Neural cell (in vitro differentiated cells): ENCODE results near the gene BIRC7. TPM values are rescaled to one million over a fixed set of nuclear protein-coding genes. Genes with fewer than 3 reads are reported as not detected.

Experiments used
- H2AFZ ChIP-seq: fragments of 200-600, 300-800 bp; sonication (generic), shearing (Covaris generic); 2 replicates; pipeline ENCODE4 v1.6.0; 2014; ENCODE audit warnings: low read depth, mild to moderate bottlenecking, antibody characterized with exemption, low read length, moderate library complexity
- H3F3A ChIP-seq: fragments of 200-600 bp; shearing (Covaris generic); 2 replicates; pipeline ENCODE4 v1.6.1; 2016; ENCODE audit warnings: mild to moderate bottlenecking, moderate library complexity, mixed read lengths, antibody characterized with exemption, low read length; ENCODE audit not compliant: insufficient read depth, poor library complexity, severe bottlenecking
- H3K27ac ChIP-seq: fragments of 200-600, 300-800 bp; sonication (generic), shearing (Covaris generic); 2 replicates; pipeline ENCODE4 v1.5.1; 2014; ENCODE audit warnings: mild to moderate bottlenecking, low read length, moderate library complexity
- H3K27me3 ChIP-seq: fragments of 300-800, 200-600 bp; sonication (generic), shearing (Covaris generic); 2 replicates; pipeline ENCODE4 v1.6.0; 2014; ENCODE audit warnings: mild to moderate bottlenecking, low read depth, low read length, moderate library complexity; ENCODE audit not compliant: insufficient read depth
- H3K36me3 ChIP-seq: fragments of 300-800, 200-600 bp; sonication (generic), shearing (Covaris generic); 2 replicates; pipeline ENCODE4 v1.5.1; 2014; ENCODE audit warnings: mild to moderate bottlenecking, antibody characterized with exemption, low read length, moderate library complexity; ENCODE audit not compliant: insufficient read depth
- H3K4me2 ChIP-seq: fragments of 300-800, 200-600 bp; sonication (generic), shearing (Covaris generic); 2 replicates; pipeline ENCODE4 v1.6.0; 2014; ENCODE audit warnings: mild to moderate bottlenecking, low read length
- H3K4me3 ChIP-seq: fragments of 300-800, 200-600 bp; sonication (generic), shearing (Covaris generic); 2 replicates; pipeline ENCODE4 v1.5.1; 2014; ENCODE audit warnings: mild to moderate bottlenecking, low read length, moderate library complexity
- H3K79me2 ChIP-seq: fragments of 200-600 bp; shearing (Covaris generic); replicated peaks from 2 replicates; pipeline ENCODE4 v1.6.0; 2014; ENCODE audit warnings: mild to moderate bottlenecking, low read length, moderate library complexity; ENCODE audit not compliant: insufficient read depth
- H3K9ac ChIP-seq: fragments of 300-800, 200-600 bp; sonication (generic), shearing (Covaris generic); 2 replicates; pipeline ENCODE4 v1.6.1; 2016; ENCODE audit warnings: mild to moderate bottlenecking, low read length, mixed read lengths
- H3K9me2 ChIP-seq: fragments of 200-600 bp; shearing (Covaris generic); 2 replicates; pipeline ENCODE4 v1.6.1; 2016; ENCODE audit warnings: mild to moderate bottlenecking, low read length, mixed read lengths; ENCODE audit not compliant: insufficient read depth
- H3K9me3 ChIP-seq: fragments of 200-600, 300-800 bp; sonication (generic), shearing (Covaris generic); 2 replicates; pipeline ENCODE4 v1.6.1; 2016; ENCODE audit warnings: mild to moderate bottlenecking, mixed run types, low read length, moderate library complexity, mixed read lengths
- H4K20me1 ChIP-seq: fragments of 200-600 bp; shearing (Covaris generic); 2 replicates; pipeline ENCODE4 v1.6.1; 2016; ENCODE audit warnings: mild to moderate bottlenecking, mixed run types; ENCODE audit not compliant: insufficient read depth
- CTCF ChIP-seq: fragments of 450-650 bp; IDR thresholded peaks from 2 replicates; pipeline ENCODE4 v1.5.1; 2014; ENCODE audit warnings: antibody characterized with exemption, mild to moderate bottlenecking, moderate library complexity; ENCODE audit not compliant: poor library complexity, severe bottlenecking
- EP300 ChIP-seq: fragments of 450-650 bp; conservative IDR thresholded peaks from 2 replicates; pipeline ENCODE4 v1.6.1; 2014; ENCODE audit warnings: antibody characterized with exemption, mild to moderate bottlenecking, moderate library complexity; ENCODE audit not compliant: poor library complexity, severe bottlenecking
- EZH2 ChIP-seq: fragments of 200-600, 300-800 bp; shearing (Covaris generic), sonication (generic); IDR thresholded peaks from 2 replicates; pipeline ENCODE4 v1.6.1; 2014; ENCODE audit warnings: antibody characterized with exemption, low read length, borderline replicate concordance, mild to moderate bottlenecking; ENCODE audit not compliant: insufficient read depth, poor library complexity, severe bottlenecking
- MXI1 ChIP-seq: fragments of 450-650 bp; conservative IDR thresholded peaks from 2 replicates; pipeline ENCODE4 v1.6.1; 2014; ENCODE audit warnings: antibody characterized with exemption, mild to moderate bottlenecking; ENCODE audit not compliant: poor library complexity, severe bottlenecking
- POLR2AphosphoS5 ChIP-seq: IDR thresholded peaks from 2 replicates; pipeline ENCODE4 v1.6.1; 2012
- RAD21 ChIP-seq: fragments of 450-650 bp; conservative IDR thresholded peaks from 2 replicates; pipeline ENCODE4 v1.6.1; 2014; ENCODE audit warnings: antibody characterized with exemption, mild to moderate bottlenecking, moderate library complexity
- REST ChIP-seq: IDR thresholded peaks from 2 replicates; pipeline ENCODE4 v1.6.1; 2012; ENCODE audit warnings: borderline replicate concordance
- SMC3 ChIP-seq: fragments of 450-650 bp; conservative IDR thresholded peaks from 2 replicates; pipeline ENCODE4 v1.6.1; 2014; ENCODE audit warnings: antibody characterized with exemption, mild to moderate bottlenecking, moderate library complexity; ENCODE audit not compliant: poor library complexity
- TAF1 ChIP-seq: IDR thresholded peaks from 2 replicates; pipeline ENCODE4 v1.6.1; 2012; ENCODE audit warnings: low read depth
- polyA plus RNA-seq: library from polyadenylated mRNA; depleted of rRNA; stranded (reverse); fragments of >200 nt; gene quantifications from 2 replicates; pipeline ENCODE4 v1.2.3, GENCODE V29; 2014

BIRC7 gene
- polyA plus RNA-seq, 1 donor from 2014 or later = not detected

GRCh38 chr20:63254606-63255384, 19.1 kb downstream of the BIRC7 start:
- H3K9me3 ChIP-seq = no peaks in the 10 kb centered on the region
- no peak overlapping the region for H3K4me2 ChIP-seq
- H3K27ac ChIP-seq = no peak overlapping the region
- H4K20me1 ChIP-seq = no peaks in the 10 kb centered on the region
- H2AFZ ChIP-seq = no peak overlapping the region
- no peaks in the 10 kb centered on the region for H3K9me2 ChIP-seq
- peak overlapping the region; percentile 47 for H3K9ac ChIP-seq
- peak overlapping the region; percentile 60 for H3K4me3 ChIP-seq
- peaks cover 16% of the 10 kb centered on the region for H3K79me2 ChIP-seq
- TF ChIP-seq POLR2AphosphoS5 (no peak), CTCF (no peak), EP300 (no peak), EZH2 (no peak), SMC3 (no peak), TAF1 (no peak), RAD21 (no peak), REST (no peak), MXI1 (no peak)
- peaks cover 19% of the 10 kb centered on the region for H3K27me3 ChIP-seq
- no peaks in the 10 kb centered on the region for H3F3A ChIP-seq
- H3K36me3 ChIP-seq = no peaks in the 10 kb centered on the region

GRCh38 chr20:63255931-63256704, 20.4 kb downstream of the BIRC7 start:
- Histone ChIP-seq H3K27me3 (peaks cover 19% of the 10 kb centered on the region), H3K4me2 (no peak overlapping the region)

More at GRCh38 chr20:63255931-63256704, 20.4 kb downstream of the BIRC7 start:
- no peak overlapping the region for H2AFZ ChIP-seq
- no peaks in the 10 kb centered on the region for H3F3A ChIP-seq
- H4K20me1 ChIP-seq = no peaks in the 10 kb centered on the region
- no peak overlapping the region for H3K9ac ChIP-seq
- H3K4me3 ChIP-seq = no peak overlapping the region
- no peak for TF ChIP-seq EZH2
- no peak for TF ChIP-seq TAF1
- peak; percentile 13 for TF ChIP-seq CTCF
- no peaks in the 10 kb centered on the region for H3K9me3 ChIP-seq
- no peak overlapping the region for H3K27ac ChIP-seq
- H3K79me2 ChIP-seq = peaks cover 16% of the 10 kb centered on the region
- H3K9me2 ChIP-seq = no peaks in the 10 kb centered on the region
- H3K36me3 ChIP-seq = no peaks in the 10 kb centered on the region
